Endothelial cell of umbilical vein (primary cell): ENCODE results near the gene AMOT. TPM values are rescaled to one million over a fixed set of nuclear protein-coding genes. Genes with fewer than 3 reads are reported as not detected.

Source experiments
- BruUV-seq: library from RNA; stranded (reverse); fragments of 400-500 nt; replicated peaks from 2 replicates; lab custom pipeline; 2021; lab: Mats Ljungman, UMichigan
- CTCF ChIA-PET: fragments of 300-600, 350-600 bp; sonication (Branson Sonifier 250); formaldehyde crosslinking; loops from one replicate; lab custom pipeline; 2021; ENCODE audit warnings: antibody characterized with exemption, inconsistent platforms; lab: Charles Lee
- POLR2A ChIA-PET: fragments of 300-600, 350-600 bp; sonication (Branson Sonifier 250); formaldehyde crosslinking; loops from one replicate; lab custom pipeline; 2021; ENCODE audit warnings: antibody characterized with exemption, inconsistent platforms; lab: Charles Lee
- DNase-seq: peaks from one replicate; pipeline ENCODE4 v3.0.0-alpha.2; 2011; ENCODE audit warnings: low read depth, low spot score
- FAIRE-seq: peaks from 2 replicates; lab custom pipeline; 2011; peaks lifted over from hg19 to GRCh38; lab: Jason Lieb, UNC
- H2AFZ ChIP-seq: 2 replicates; pipeline ENCODE4 v1.6.0; 2012; ENCODE audit warnings: low read depth, low read length, control low read depth, inconsistent platforms
- H3K27ac ChIP-seq: 2 replicates; pipeline ENCODE4 v1.5.1; 2011; ENCODE audit warnings: low read depth, mild to moderate bottlenecking, control low read depth, low read length, moderate library complexity; ENCODE audit not compliant: insufficient read depth
- H3K27me3 ChIP-seq, 2 experiments: 2 replicates each; pipeline versions ENCODE4 v1.6.0 to v1.6.1; 2011; ENCODE audit warnings: low read length in 2 of 2, mixed read lengths in 1 of 2; ENCODE audit not compliant: control insufficient read depth in 2 of 2, insufficient read depth in 2 of 2
- H3K36me3 ChIP-seq, 2 experiments: 2 replicates in 1 of 2; 3 replicates in 1 of 2; pipeline ENCODE4 v1.5.1; 2011; ENCODE audit warnings: low read length in 2 of 2, mild to moderate bottlenecking in 1 of 2, moderate library complexity in 1 of 2; ENCODE audit not compliant: control insufficient read depth in 2 of 2, insufficient read depth in 2 of 2; ENCODE audit errors: extremely low read depth in 1 of 2
- H3K4me1 ChIP-seq: 3 replicates; pipeline ENCODE4 v1.5.1; 2011; ENCODE audit warnings: mild to moderate bottlenecking, low read length; ENCODE audit not compliant: control insufficient read depth, insufficient read depth; ENCODE audit errors: extremely low read depth
- H3K4me2 ChIP-seq: 2 replicates; pipeline ENCODE4 v1.6.1; 2011; ENCODE audit warnings: low read length, control low read depth, mixed read lengths; ENCODE audit not compliant: insufficient read depth
- H3K4me3 ChIP-seq, 3 experiments: fragments of 200-600 bp in 1 of 3; sonication (generic), shearing (Covaris generic) in 1 of 3; replicated peaks in 1 of 3; 2 replicates each; pipeline ENCODE4 v1.5.1; 2011 to 2016; ENCODE audit warnings: control low read depth in 3 of 3, low read length in 3 of 3, mild to moderate bottlenecking in 2 of 3, inconsistent platforms in 1 of 3, low read depth in 1 of 3, moderate library complexity in 1 of 3; ENCODE audit not compliant: insufficient read depth in 1 of 3
- H3K79me2 ChIP-seq: 2 replicates; pipeline ENCODE4 v1.6.0; 2012; ENCODE audit warnings: low read length, inconsistent platforms; ENCODE audit not compliant: control insufficient read depth, insufficient read depth
- H3K9ac ChIP-seq: replicated peaks from 2 replicates; pipeline ENCODE3; 2011; ENCODE audit warnings: low read length, control low read depth; ENCODE audit not compliant: insufficient read depth; ENCODE audit errors: extremely low read depth
- H3K9me1 ChIP-seq: replicated peaks from 3 replicates; pipeline ENCODE4 v1.6.0; 2011; ENCODE audit warnings: mild to moderate bottlenecking, low read length; ENCODE audit not compliant: control insufficient read depth, insufficient read depth; ENCODE audit errors: extremely low read depth
- H3K9me3 ChIP-seq: replicated peaks from 2 replicates; pipeline ENCODE4 v1.5.1; 2012; ENCODE audit warnings: low read length, inconsistent platforms; ENCODE audit not compliant: control insufficient read depth, insufficient read depth
- H4K20me1 ChIP-seq: replicated peaks from 2 replicates; pipeline ENCODE3; 2011; ENCODE audit warnings: mild to moderate bottlenecking, low read length; ENCODE audit not compliant: control insufficient read depth, insufficient read depth; ENCODE audit errors: extremely low read depth
- EZH2 ChIP-seq: IDR thresholded peaks from 2 replicates; pipeline ENCODE4 v1.6.1; 2012; ENCODE audit warnings: borderline replicate concordance, low read depth, mild to moderate bottlenecking, moderate library complexity, low read length, inconsistent platforms; ENCODE audit not compliant: severe bottlenecking
- FOS ChIP-seq: IDR thresholded peaks from 2 replicates; pipeline ENCODE4 v1.6.1; 2011; ENCODE audit warnings: mild to moderate bottlenecking, low read length, moderate library complexity, borderline replicate concordance; ENCODE audit not compliant: insufficient read depth
- JUN ChIP-seq: IDR thresholded peaks from 2 replicates; pipeline ENCODE4 v1.6.1; 2011; ENCODE audit warnings: borderline replicate concordance, low read depth; ENCODE audit not compliant: insufficient read length, insufficient read depth
- MYC ChIP-seq: IDR thresholded peaks from one replicate; pipeline ENCODE4 v1.6.1; 2011; ENCODE audit warnings: mild to moderate bottlenecking, low read depth, low read length
- POLR2A ChIP-seq: IDR thresholded peaks from 2 replicates; pipeline ENCODE4 v1.6.1; 2012; ENCODE audit warnings: low read depth, mild to moderate bottlenecking, control low read depth, low read length
- POLR2AphosphoS5 ChIP-seq: IDR thresholded peaks from 2 replicates; pipeline ENCODE4 v1.6.1; 2012; ENCODE audit warnings: low read depth, mild to moderate bottlenecking, control low read depth, low read length, moderate library complexity; ENCODE audit not compliant: insufficient read depth
- dilution Hi-C: fragments of 300-500 bp; cut with MboI; formaldehyde crosslinking; loops from one replicate; pipeline ENCODE4 v1.15.0; 2019; ENCODE audit warnings: low sequenced_read_pairs; ENCODE audit not compliant: extremely low pct_ligation_motif_present
- intact Hi-C: fragments of 100-400 bp; cut with micrococcal nuclease; formaldehyde crosslinking; loops from one replicate; pipeline ENCODE4 v1.10.0; 2022
- polyA plus RNA-seq, 4 experiments: library from polyadenylated mRNA; depleted of rRNA in 3 of 4; stranded (reverse) in 3 of 4; unstranded in 1 of 4; fragments of >200 nt; gene quantifications; 2 replicates each; pipeline versions ENCODE4 v1.2.1 to v1.2.3, GENCODE V29; 2011 to 2012; ENCODE audit warnings: missing spikeins in 1 of 4
- total RNA-seq: library from RNA; stranded (reverse); gene quantifications from 2 replicates; pipeline ENCODE4 v1.2.3, GENCODE V29; 2021
- TF ChIP-seq, protein P1 (sequence below), 2 donors: IDR thresholded peaks; 1 replicate in 1 of 2; 2 replicates in 1 of 2; pipeline ENCODE4 v1.5.1; 2011; ENCODE audit warnings: low read length in 2 of 2, mild to moderate bottlenecking in 2 of 2, moderate library complexity in 2 of 2, control low read depth in 1 of 2, inconsistent platforms in 1 of 2, low read depth in 1 of 2; ENCODE audit not compliant: insufficient read depth in 1 of 2; ENCODE audit errors: extremely low read depth in 1 of 2
- TF ChIP-seq, protein P2 (sequence below): IDR thresholded peaks from 2 replicates; pipeline ENCODE4 v1.6.1; 2011; ENCODE audit not compliant: insufficient read depth, insufficient read length

AMOT gene
- total and polyA plus RNA-seq, 2 donors (not counting 3 experiments of a cell fraction or from before 2014, with no cell fraction given), result 0.68 to 3.5 TPM

DNA sequence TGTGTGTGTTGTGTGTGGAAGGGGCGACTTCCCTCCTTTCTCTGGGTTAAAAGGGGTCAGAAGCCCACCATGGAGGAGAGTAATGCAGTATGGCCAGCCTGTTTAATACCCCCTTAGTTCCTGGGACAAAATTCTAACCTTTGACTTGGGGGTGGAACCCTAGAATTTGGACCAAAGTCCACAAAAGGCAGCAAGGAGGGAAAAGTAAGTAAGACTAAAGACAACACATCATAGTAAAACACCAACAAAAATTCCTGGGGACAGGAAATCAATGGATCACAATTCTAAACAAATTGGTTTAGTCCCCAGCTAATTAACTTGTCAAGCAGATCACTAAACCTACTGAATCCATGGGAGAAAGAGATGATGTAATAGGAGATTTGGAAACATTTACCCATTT, 3.1 kb downstream of the AMOT start:
- FAIRE-seq, result no peak
- CTCF ChIA-PET, result no interaction called here
- no peaks in the 10 kb centered on the region for H4K20me1 ChIP-seq

DNA sequence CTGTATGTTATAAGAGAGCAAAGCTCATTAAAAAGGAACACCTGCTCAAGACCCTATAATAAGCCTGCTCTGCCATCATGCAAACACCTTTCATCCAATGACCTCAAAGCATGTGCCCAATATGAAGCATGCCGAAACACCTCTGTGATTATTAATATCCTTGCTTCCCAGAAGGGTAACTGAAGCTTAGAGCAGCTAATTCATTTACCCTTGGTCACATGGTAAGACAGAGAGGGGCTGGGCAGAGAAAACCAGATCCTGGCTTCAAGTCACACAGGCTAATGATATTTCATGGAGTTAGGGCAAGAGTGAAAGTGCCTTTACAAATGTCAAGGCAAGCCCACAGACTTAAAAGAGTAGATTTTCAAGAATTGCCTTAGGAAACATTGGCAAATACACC, 5.6 kb downstream of the AMOT start:
- intact Hi-C loops, result no loop called here
- dilution Hi-C loops, result no loop called here
- CTCF ChIA-PET, result no interaction called here
- no peaks in the 10 kb centered on the region for H3K27me3 ChIP-seq
- no peaks in the 10 kb centered on the region for H3K4me1 ChIP-seq
- TF ChIP-seq FOS (no peak), MYC (no peak), POLR2A (no peak), POLR2AphosphoS5 (no peak), JUN (no peak), EZH2 (no peak)
- TF ChIP-seq, protein P1, sequence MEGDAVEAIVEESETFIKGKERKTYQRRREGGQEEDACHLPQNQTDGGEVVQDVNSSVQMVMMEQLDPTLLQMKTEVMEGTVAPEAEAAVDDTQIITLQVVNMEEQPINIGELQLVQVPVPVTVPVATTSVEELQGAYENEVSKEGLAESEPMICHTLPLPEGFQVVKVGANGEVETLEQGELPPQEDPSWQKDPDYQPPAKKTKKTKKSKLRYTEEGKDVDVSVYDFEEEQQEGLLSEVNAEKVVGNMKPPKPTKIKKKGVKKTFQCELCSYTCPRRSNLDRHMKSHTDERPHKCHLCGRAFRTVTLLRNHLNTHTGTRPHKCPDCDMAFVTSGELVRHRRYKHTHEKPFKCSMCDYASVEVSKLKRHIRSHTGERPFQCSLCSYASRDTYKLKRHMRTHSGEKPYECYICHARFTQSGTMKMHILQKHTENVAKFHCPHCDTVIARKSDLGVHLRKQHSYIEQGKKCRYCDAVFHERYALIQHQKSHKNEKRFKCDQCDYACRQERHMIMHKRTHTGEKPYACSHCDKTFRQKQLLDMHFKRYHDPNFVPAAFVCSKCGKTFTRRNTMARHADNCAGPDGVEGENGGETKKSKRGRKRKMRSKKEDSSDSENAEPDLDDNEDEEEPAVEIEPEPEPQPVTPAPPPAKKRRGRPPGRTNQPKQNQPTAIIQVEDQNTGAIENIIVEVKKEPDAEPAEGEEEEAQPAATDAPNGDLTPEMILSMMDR (IDR thresholded peaks at IDR 0.05; ENCODE audit: extremely low read depth in 1 of 2, insufficient read depth in 1 of 2, low read depth in 1 of 2, low read length in 2 of 2), result no peak
- TF ChIP-seq, protein P2, sequence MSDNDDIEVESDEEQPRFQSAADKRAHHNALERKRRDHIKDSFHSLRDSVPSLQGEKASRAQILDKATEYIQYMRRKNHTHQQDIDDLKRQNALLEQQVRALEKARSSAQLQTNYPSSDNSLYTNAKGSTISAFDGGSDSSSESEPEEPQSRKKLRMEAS, result no peak
- no peak overlapping the region for H3K4me3 ChIP-seq
- no peaks in the 10 kb centered on the region for H3K9me1 ChIP-seq
- H3K79me2 ChIP-seq, result no peaks in the 10 kb centered on the region
- no peak overlapping the region for H3K4me2 ChIP-seq
- no peak overlapping the region for H3K9ac ChIP-seq
- POLR2A ChIA-PET, result no interaction called here
- H3K9me3 ChIP-seq, result no peaks in the 10 kb centered on the region
- no TSS peak for BruUV-seq
- no peaks in the 10 kb centered on the region for H3K36me3 ChIP-seq
- H3K27ac ChIP-seq, result no peak overlapping the region
- FAIRE-seq (no peak), DNase-seq (no peak)
- no peaks in the 10 kb centered on the region for H4K20me1 ChIP-seq
- H2AFZ ChIP-seq, result no peak overlapping the region

More for the DNA sequence above, 3.1 kb downstream of the AMOT start:
- dilution Hi-C loops, result no loop called here
- Histone ChIP-seq H3K4me3 (no peak overlapping the region), H3K4me2 (no peak overlapping the region), H2AFZ (no peak overlapping the region), H3K4me1 (no peaks in the 10 kb centered on the region), H3K27me3 (no peaks in the 10 kb centered on the region), H3K36me3 (no peaks in the 10 kb centered on the region), H3K9ac (no peak overlapping the region), H3K79me2 (no peaks in the 10 kb centered on the region), H3K27ac (no peak overlapping the region), H3K9me3 (no peaks in the 10 kb centered on the region), H3K9me1 (no peaks in the 10 kb centered on the region)
- POLR2A ChIA-PET, result no interaction called here
- no peak for DNase-seq
- BruUV-seq, result no TSS peak
- TF ChIP-seq, protein P1 (IDR thresholded peaks at IDR 0.05; ENCODE audit: extremely low read depth in 1 of 2, insufficient read depth in 1 of 2, low read depth in 1 of 2, low read length in 2 of 2), result no peak
- intact Hi-C loops, result no loop called here
